H9 (cell line): Measurements from ENCODE around the gene CD320. TPM values are rescaled to one million over a fixed set of nuclear protein-coding genes. Genes with fewer than 3 reads are reported as not detected.

ENCODE experiments used
- DNase-seq: peaks from one replicate; pipeline ENCODE4 v3.0.0-alpha.2; 2017
- H2AFZ ChIP-seq: one replicate; pipeline ENCODE4 v1.6.1; 2013; ENCODE audit warnings: mild to moderate bottlenecking, low read length, control low read depth, moderate library complexity
- H2AK5ac ChIP-seq: 2 replicates; pipeline ENCODE4 v1.6.1; 2013; ENCODE audit warnings: low read length, control low read depth, mixed read lengths; ENCODE audit not compliant: insufficient read length
- H2BK120ac ChIP-seq: one replicate; pipeline ENCODE4 v1.6.1; 2013; ENCODE audit warnings: low read depth, mild to moderate bottlenecking, low read length, control low read depth, inconsistent platforms; ENCODE audit not compliant: poor library complexity, severe bottlenecking
- H2BK12ac ChIP-seq: 2 replicates; pipeline ENCODE4 v1.6.1; 2013; ENCODE audit warnings: low read length, control low read depth, mixed read lengths, low read depth; ENCODE audit not compliant: insufficient read length
- H2BK15ac ChIP-seq: 2 replicates; pipeline ENCODE4 v1.6.1; 2013; ENCODE audit warnings: low read depth, low read length, control low read depth
- H2BK20ac ChIP-seq: one replicate; pipeline ENCODE4 v1.6.1; 2013; ENCODE audit warnings: low read depth, mild to moderate bottlenecking, low read length, control low read depth, inconsistent platforms; ENCODE audit not compliant: poor library complexity, severe bottlenecking
- H2BK5ac ChIP-seq: 2 replicates; pipeline ENCODE4 v1.6.1; 2013; ENCODE audit warnings: low read length, control low read depth, mixed read lengths; ENCODE audit not compliant: insufficient read length
- H3K14ac ChIP-seq: 2 replicates; pipeline ENCODE4 v1.6.1; 2013; ENCODE audit warnings: low read length, control low read depth; ENCODE audit not compliant: insufficient read depth
- H3K18ac ChIP-seq: 2 replicates; pipeline ENCODE4 v1.6.1; 2013; ENCODE audit warnings: low read depth, mild to moderate bottlenecking, mixed read lengths, low read length, control low read depth; ENCODE audit not compliant: insufficient read length
- H3K23ac ChIP-seq: 2 replicates; pipeline ENCODE4 v1.6.1; 2013; ENCODE audit warnings: low read length, control low read depth, mixed read lengths, low read depth; ENCODE audit not compliant: insufficient read length
- H3K23me2 ChIP-seq: 2 replicates; pipeline ENCODE4 v1.6.1; 2013; ENCODE audit warnings: low read depth, mild to moderate bottlenecking, mixed read lengths, low read length, control low read depth; ENCODE audit not compliant: insufficient read length, poor library complexity, severe bottlenecking
- H3K27ac ChIP-seq: 2 replicates; pipeline ENCODE4 v1.5.1; 2013; ENCODE audit warnings: low read length, control low read depth, mixed read lengths, low read depth; ENCODE audit not compliant: insufficient read length
- H3K27me3 ChIP-seq: 2 replicates; pipeline ENCODE4 v1.6.1; 2013; ENCODE audit warnings: low read length, control low read depth, inconsistent platforms; ENCODE audit not compliant: insufficient read depth
- H3K4ac ChIP-seq: 2 replicates; pipeline ENCODE4 v1.6.1; 2013; ENCODE audit warnings: low read depth, mild to moderate bottlenecking, control low read depth, inconsistent platforms, low read length, moderate library complexity
- H3K4me1 ChIP-seq: 2 replicates; pipeline ENCODE4 v1.6.1; 2013; ENCODE audit warnings: low read length, control low read depth, inconsistent platforms; ENCODE audit not compliant: insufficient read depth
- H3K4me2 ChIP-seq: 2 replicates; pipeline ENCODE4 v1.6.1; 2013; ENCODE audit warnings: low read length, control low read depth, mixed read lengths; ENCODE audit not compliant: insufficient read length, insufficient read depth
- H3K56ac ChIP-seq: 2 replicates; pipeline ENCODE4 v1.6.1; 2013; ENCODE audit warnings: low read depth, mild to moderate bottlenecking, mixed read lengths, low read length, control low read depth; ENCODE audit not compliant: insufficient read length
- H3K79me1 ChIP-seq: 2 replicates; pipeline ENCODE4 v1.6.1; 2013; ENCODE audit warnings: low read depth, mild to moderate bottlenecking, moderate library complexity, low read length, control low read depth, inconsistent platforms; ENCODE audit not compliant: insufficient read depth, poor library complexity, severe bottlenecking
- H3K79me2 ChIP-seq: 2 replicates; pipeline ENCODE4 v1.6.1; 2013; ENCODE audit warnings: low read length, control low read depth, inconsistent platforms; ENCODE audit not compliant: insufficient read depth
- H3K9ac ChIP-seq: 2 replicates; pipeline ENCODE4 v1.6.1; 2013; ENCODE audit warnings: low read length, control low read depth, mixed read lengths; ENCODE audit not compliant: insufficient read length; ENCODE audit errors: extremely low read depth
- H3K9me3 ChIP-seq: one replicate; pipeline ENCODE4 v1.6.1; 2013; ENCODE audit warnings: low read depth, low read length, inconsistent platforms; ENCODE audit not compliant: control insufficient read depth
- H3T11ph ChIP-seq: one replicate; pipeline ENCODE4 v1.6.1; 2013; ENCODE audit warnings: mild to moderate bottlenecking, low read length, control low read depth, inconsistent platforms
- H4K20me1 ChIP-seq: one replicate; pipeline ENCODE4 v1.6.1; 2013; ENCODE audit not compliant: control insufficient read depth, insufficient read length, insufficient read depth
- H4K5ac ChIP-seq: 2 replicates; pipeline ENCODE4 v1.6.1; 2013; ENCODE audit warnings: low read depth, mild to moderate bottlenecking, mixed read lengths, low read length, control low read depth; ENCODE audit not compliant: insufficient read length
- H4K8ac ChIP-seq: replicated peaks from 2 replicates; pipeline ENCODE4 v1.6.1; 2013; ENCODE audit warnings: low read length, control low read depth, mixed read lengths, low read depth; ENCODE audit not compliant: insufficient read length
- H4K91ac ChIP-seq: 2 replicates; pipeline ENCODE4 v1.6.1; 2013; ENCODE audit warnings: low read depth, mild to moderate bottlenecking, moderate library complexity, mixed read lengths, low read length, control low read depth; ENCODE audit not compliant: insufficient read length
- H3K27ac Mint-ChIP-seq, 3 experiments: 2 replicates in 2 of 3; 3 replicates in 1 of 3; pipeline ENCODE4 v1.8.0; 2020 to 2021; ENCODE audit warnings: mixed read lengths in 3 of 3, mild to moderate bottlenecking in 1 of 3, moderate library complexity in 1 of 3
- H3K27me3 Mint-ChIP-seq: 2 replicates; pipeline ENCODE4 v1.8.0; 2021; ENCODE audit warnings: low read depth, mild to moderate bottlenecking, moderate library complexity, mixed read lengths
- H3K36me3 Mint-ChIP-seq, 3 experiments: 2 replicates in 2 of 3; 3 replicates in 1 of 3; pipeline ENCODE4 v1.8.0; 2020 to 2021; ENCODE audit warnings: low read depth in 3 of 3, mixed read lengths in 3 of 3; ENCODE audit not compliant: insufficient read depth in 1 of 3
- H3K4me1 Mint-ChIP-seq, 2 experiments: 2 replicates each; pipeline ENCODE4 v1.8.0; 2020; ENCODE audit warnings: mixed read lengths in 2 of 2
- H3K4me3 Mint-ChIP-seq, 2 experiments: 2 replicates in 1 of 2; 3 replicates in 1 of 2; pipeline ENCODE4 v1.8.0; 2020 to 2021; ENCODE audit warnings: mild to moderate bottlenecking in 2 of 2, mixed read lengths in 2 of 2, moderate library complexity in 1 of 2
- H3K9me3 Mint-ChIP-seq, 2 experiments: 2 replicates in 1 of 2; 3 replicates in 1 of 2; pipeline ENCODE4 v1.8.0; 2020; ENCODE audit warnings: mild to moderate bottlenecking in 2 of 2, mixed read lengths in 2 of 2, moderate library complexity in 1 of 2
- CTCF ChIP-seq: fragments of 200-600 bp; sonication (generic); conservative IDR thresholded peaks from 3 replicates; pipeline ENCODE4 v1.8.0; 2021; ENCODE audit warnings: antibody characterized with exemption, mild to moderate bottlenecking
- WGBS: extraction: QIAGEN DNeasy Blood & Tissue Kit; methylation state at CpG from one replicate; pipeline ENCODE4 v1.1.7; 2013; ENCODE audit warnings: missing lambda C conversion rate, low lambda C conversion rate, mixed read lengths; ENCODE audit not compliant: insufficient read length; ENCODE audit errors: extremely low coverage; 5-methylcytosine and 5-hydroxymethylcytosine counted together
- total RNA-seq: library from RNA; stranded (reverse); gene quantifications from 2 replicates; pipeline ENCODE4 v1.2.1, GENCODE V29; 2021

The CD320 gene
- total RNA-seq, 1 experiment from 2014 or later: 72.1 TPM

DNA sequence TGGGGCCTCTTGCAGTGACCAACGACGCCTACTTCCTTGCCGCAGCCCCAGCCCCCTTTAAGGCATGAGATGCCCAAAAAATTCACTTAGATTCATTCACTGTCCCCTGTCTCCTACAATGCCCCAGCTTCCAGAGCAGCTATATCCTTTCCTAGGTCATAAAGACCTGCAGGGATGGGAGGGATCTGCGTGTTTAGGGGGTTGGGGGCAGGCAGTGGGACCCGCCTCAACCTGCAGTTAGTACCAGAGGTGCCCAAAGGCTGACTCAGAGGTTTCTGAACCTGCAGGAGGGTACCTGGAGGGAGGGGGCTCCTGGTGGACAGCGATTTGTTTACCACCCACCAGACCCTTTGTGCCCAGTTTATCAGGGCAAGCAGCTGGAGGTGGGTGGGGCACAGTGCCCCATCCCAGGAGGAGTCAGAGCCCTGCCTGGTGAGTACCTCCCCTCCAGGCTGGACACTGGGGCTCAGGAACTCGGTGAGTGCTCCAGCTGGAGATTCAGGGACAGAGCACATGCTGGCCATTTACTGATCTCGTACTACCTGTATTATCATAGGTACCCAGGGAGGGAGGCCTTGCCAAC, 23.2 kb upstream of the CD320 start:
- Histone ChIP-seq H3K4ac (no peak overlapping the region), H2BK15ac (no peak overlapping the region), H3K56ac (no peak overlapping the region), H4K8ac (no peak overlapping the region), H3T11ph (no peak overlapping the region), H3K27me3 (peaks cover 18% of the 10 kb centered on the region; the same call in 1 of the 2 replicates), H2AFZ (no peak overlapping the region), H2BK120ac (no peak overlapping the region), H2BK20ac (no peak overlapping the region), H2BK5ac (no peak overlapping the region), H4K91ac (no peak overlapping the region), H3K9me3 (no peaks in the 10 kb centered on the region), H3K23me2 (peaks cover 12% of the 10 kb centered on the region), H3K23ac (no peak overlapping the region), H3K4me1 (no peaks in the 10 kb centered on the region), H3K9ac (no peak overlapping the region), H3K79me2 (no peaks in the 10 kb centered on the region), H3K79me1 (no peaks in the 10 kb centered on the region), H3K27ac (no peak overlapping the region), H3K14ac (no peak overlapping the region), H2AK5ac (no peak overlapping the region), H4K20me1 (no peaks in the 10 kb centered on the region), H3K4me2 (no peak overlapping the region), H2BK12ac (no peak overlapping the region), H4K5ac (no peak overlapping the region), H3K18ac (no peak overlapping the region)
- Mint-ChIP-seq H3K4me3 (no peak overlapping the region), H3K27ac (no peak overlapping the region), H3K4me1 (peaks cover 5 to 7% of the 10 kb centered on the region in 2 experiments; a peak in 3 of 4 replicates), H3K9me3 (peaks cover 0 to 3% of the 10 kb centered on the region in 2 experiments; a peak in 3 of 5 replicates), H3K27me3 (peaks cover 42% of the 10 kb centered on the region), H3K36me3 (peaks cover 0 to 2% (median 0%) of the 10 kb centered on the region in 3 experiments; a peak in 1 of 7 replicates)
- WGBS: no CpG with 5 or more reads among the region's 8 CpGs
- no peak for DNase-seq
- TF ChIP-seq CTCF: no peak
